AG04449 (cell line): ENCODE data around the gene EIPR1.

Experiments
- CTCF ChIA-PET: fragments of 350-600 bp; formaldehyde crosslinking; extraction: SDS; loops from one replicate; lab custom pipeline; 2021; ENCODE audit warnings: antibody characterized with exemption; lab: Yijun Ruan, JAX
- POLR2A ChIA-PET: fragments of 400-600, 350-600 bp; formaldehyde crosslinking; extraction: SDS; loops from one replicate; lab custom pipeline; 2020; ENCODE audit warnings: antibody characterized with exemption, inconsistent platforms; lab: Yijun Ruan, JAX
- DNase-seq: peaks from one replicate; pipeline ENCODE4 v3.0.0-alpha.2; 2010; ENCODE audit warnings: low read depth, low spot score
- H3K4me3 ChIP-seq: 2 replicates; pipeline ENCODE4 v1.5.1; 2011; ENCODE audit warnings: low read depth, mild to moderate bottlenecking, control low read depth, low read length
- CTCF ChIP-seq: IDR thresholded peaks from one replicate; pipeline ENCODE4 v1.5.1; 2011; ENCODE audit warnings: mild to moderate bottlenecking, moderate library complexity, low read length, control low read depth, inconsistent platforms; ENCODE audit not compliant: insufficient read depth; ENCODE audit errors: missing control alignments

Gene EIPR1

DNA sequence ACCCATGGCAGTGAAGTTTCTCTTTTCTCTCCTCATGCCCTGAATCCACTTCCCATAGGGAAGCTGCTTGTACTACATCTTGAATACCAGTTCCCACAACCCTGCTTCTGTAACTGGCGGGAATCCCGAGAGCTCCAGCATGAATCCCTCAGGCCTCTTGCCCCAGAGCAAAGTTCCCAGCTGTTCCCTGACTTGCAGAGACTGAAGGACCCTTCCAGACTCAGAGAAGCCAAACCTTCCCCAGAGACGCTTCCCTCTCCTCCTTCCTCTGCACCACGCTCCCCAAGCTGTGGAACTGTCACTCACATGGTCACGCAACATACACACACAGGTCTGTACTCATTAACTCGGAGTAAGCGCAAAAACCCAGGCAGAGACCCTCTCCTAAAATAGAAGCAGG lies 28.3 kb upstream of the EIPR1 start:
- POLR2A ChIA-PET = no interaction called here
- DNase-seq = no peak
- CTCF ChIA-PET = interaction anchor here (11.0 kb wide), 1 partner anchor 18 kb away, joined by 94 read pairs; no protein-coding TSS in a partner anchor
- no peak for TF ChIP-seq CTCF
- no peak overlapping the region for H3K4me3 ChIP-seq

- no peak for DNase-seq
- POLR2A ChIA-PET = no interaction called here
- no peak overlapping the region for H3K4me3 ChIP-seq
- CTCF ChIA-PET = interaction anchor here (11.0 kb wide), 1 partner anchor 19 kb away, joined by 94 read pairs; no protein-coding TSS in a partner anchor
- TF ChIP-seq CTCF = no peak
Observed at GRCh38 chr2:3405307-3405706, 27.7 kb upstream of the EIPR1 start.

- no peak for TF ChIP-seq CTCF
- DNase-seq = no peak
- ChIA-PET POLR2A (no interaction called here), CTCF (interaction anchor here (11.0 kb wide), 1 partner anchor 20 kb away, joined by 94 read pairs; no protein-coding TSS in a partner anchor)
- H3K4me3 ChIP-seq = no peak overlapping the region
Observed at GRCh38 chr2:3404349-3404894, 26.8 kb upstream of the EIPR1 start.

- POLR2A ChIA-PET = no interaction called here
- no peak for DNase-seq
- CTCF ChIA-PET = interaction anchor here (1.2 to 11.0 kb wide), 3 partner anchors 17 to 40 kb away, joined by 3 to 94 read pairs (median 4); no protein-coding TSS in a partner anchor
- H3K4me3 ChIP-seq = no peak overlapping the region
- no peak for TF ChIP-seq CTCF
Observed at GRCh38 chr2:3403587-3404334, 26.1 kb upstream of the EIPR1 start.

DNA sequence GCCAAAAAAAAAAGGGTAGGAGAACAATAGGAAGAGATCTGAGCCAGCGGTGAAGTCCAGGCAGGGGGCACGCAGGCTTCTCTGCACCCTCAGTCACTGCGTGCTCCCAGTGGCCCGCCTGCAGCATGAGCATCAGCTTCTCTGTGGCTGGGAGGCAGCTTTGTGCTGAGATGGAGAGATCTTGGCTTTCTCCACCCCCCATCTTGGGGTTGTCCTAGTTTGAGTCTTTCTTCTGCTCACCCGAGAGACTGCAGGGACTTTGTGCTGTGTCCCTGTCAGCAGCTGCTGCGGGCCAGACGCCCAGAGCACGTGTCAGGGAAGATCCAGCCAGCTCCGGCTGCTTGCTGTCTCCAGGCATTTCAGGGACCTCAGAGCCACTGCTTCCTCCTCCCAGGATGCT lies 22.2 kb upstream of the EIPR1 start:
- CTCF ChIA-PET = interaction anchor here (11.0 kb wide), 1 partner anchor 24 kb away, joined by 94 read pairs; no protein-coding TSS in a partner anchor
- H3K4me3 ChIP-seq = no peak overlapping the region
- DNase-seq = no peak
- TF ChIP-seq CTCF = no peak
- POLR2A ChIA-PET = interaction anchor here (0.6 kb wide), 1 partner anchor 9 kb away, joined by 3 read pairs; no protein-coding TSS in a partner anchor

GRCh38 chr2:3399381-3399780 lies 21.8 kb upstream of the EIPR1 start:
- ChIA-PET CTCF (interaction anchor here (1.0 to 11.0 kb wide), 2 partner anchors 10 to 25 kb away, joined by 3 to 94 read pairs; no protein-coding TSS in a partner anchor), POLR2A (no interaction called here)
- H3K4me3 ChIP-seq = no peak overlapping the region
- no peak for TF ChIP-seq CTCF
- DNase-seq = no peak
